ENCODE measurements around the gene MACROD2.

- TF ChIP-seq CTCF (IDR thresholded peaks at IDR 0.05; ENCODE audit: low read depth, low read length, missing input control): no peak
- no peak for TF ChIP-seq TAF1 (conservative IDR thresholded peaks at IDR 0.05)
- TF ChIP-seq YY1 (IDR thresholded peaks at IDR 0.05): no peak
- no peak for TF ChIP-seq REST (IDR thresholded peaks at IDR 0.05)
- TF ChIP-seq JUND (IDR thresholded peaks at IDR 0.05): no peak
- TF ChIP-seq EGR1 (IDR thresholded peaks at IDR 0.05; ENCODE audit: low read depth in 2 of 2): no peak
- TF ChIP-seq ATF3 (IDR thresholded peaks at IDR 0.05): no peak
- no peak for TF ChIP-seq MAX (IDR thresholded peaks at IDR 0.05)
- no peak for TF ChIP-seq FOXA1 (IDR thresholded peaks at IDR 0.05)
- TF ChIP-seq HNF4G (IDR thresholded peaks at IDR 0.05): no peak
- no peak for TF ChIP-seq ZBTB33 (IDR thresholded peaks at IDR 0.05)
- TF ChIP-seq GABPA (IDR thresholded peaks at IDR 0.05 in 1 of 2, conservative IDR thresholded peaks at IDR 0.05 in 1 of 2): no peak
- no peak for TF ChIP-seq RAD21 (IDR thresholded peaks at IDR 0.05)
Observed at GRCh38 chr20:16049529-16050093, 2054.3 kb downstream of the MACROD2 start.

Data from liver (tissue), 3 donors.